HepG2 (cell line): ENCODE data around the gene KRCC1. TPM values are rescaled to one million over a fixed set of nuclear protein-coding genes. Genes with fewer than 3 reads are reported as not detected.

Experiments
- BHLHE40 ChIP-seq: IDR thresholded peaks from 2 replicates; pipeline ENCODE4 v1.6.1; 2011; ENCODE audit warnings: low read length, improper control_type of control experiment
- BORCS8-MEF2B ChIP-seq: sonication (generic); formaldehyde crosslinking; IDR thresholded peaks from 2 replicates; pipeline ENCODE4 v1.8.0; 2022; ENCODE audit warnings: mild to moderate bottlenecking, missing genetic modification reagents
- BRCA1 ChIP-seq: sonication (generic); formaldehyde crosslinking; IDR thresholded peaks from 2 replicates; pipeline ENCODE4 v1.4.0; 2020; ENCODE audit warnings: missing genetic modification reagents
- E2F1 ChIP-seq: sonication (generic); formaldehyde crosslinking; IDR thresholded peaks from 2 replicates; pipeline ENCODE4 v1.5.0; 2020; ENCODE audit warnings: missing genetic modification reagents
- E2F2 ChIP-seq: sonication (generic); formaldehyde crosslinking; IDR thresholded peaks from 2 replicates; pipeline ENCODE4 v1.4.0; 2020; ENCODE audit warnings: missing genetic modification reagents, borderline replicate concordance
- ELF1 ChIP-seq: sonication (generic); formaldehyde crosslinking; IDR thresholded peaks from 2 replicates; pipeline ENCODE4 v1.4.0; 2020; ENCODE audit warnings: missing genetic modification reagents
- HES4 ChIP-seq: sonication (generic); formaldehyde crosslinking; IDR thresholded peaks from 2 replicates; pipeline ENCODE4 v1.9.0; 2021; ENCODE audit warnings: mild to moderate bottlenecking, missing genetic modification reagents, borderline replicate concordance
- IRX3 ChIP-seq: sonication (generic); formaldehyde crosslinking; IDR thresholded peaks from 2 replicates; pipeline ENCODE4 v1.8.1; 2023; ENCODE audit warnings: mild to moderate bottlenecking, low read depth, missing genetic modification reagents, borderline replicate concordance
- MBD4 ChIP-seq: IDR thresholded peaks from 2 replicates; pipeline ENCODE4 v1.6.1; 2012; ENCODE audit warnings: low read length, inconsistent platforms, borderline replicate concordance
- NCOA5 ChIP-seq: sonication (generic); formaldehyde crosslinking; IDR thresholded peaks from 2 replicates; pipeline ENCODE4 v1.4.0; 2020; ENCODE audit warnings: missing genetic modification reagents
- NFKBIZ ChIP-seq: IDR thresholded peaks from 2 replicates; pipeline ENCODE4 v1.6.1; 2018; ENCODE audit warnings: missing genetic modification reagents, missing compliant biosample characterization
- NR2C2 ChIP-seq: sonication (generic); formaldehyde crosslinking; IDR thresholded peaks from 2 replicates; pipeline ENCODE4 v1.4.0; 2020; ENCODE audit warnings: missing genetic modification reagents, mild to moderate bottlenecking, moderate library complexity, borderline replicate concordance
- SMAD9 ChIP-seq: sonication (generic); formaldehyde crosslinking; IDR thresholded peaks from 2 replicates; pipeline ENCODE4 v1.5.1; 2020; ENCODE audit warnings: mild to moderate bottlenecking, missing genetic modification reagents
- SOX5 ChIP-seq: IDR thresholded peaks from 2 replicates; pipeline ENCODE4 v1.6.1; 2016; ENCODE audit warnings: borderline replicate concordance
- SP5 ChIP-seq: IDR thresholded peaks from 2 replicates; pipeline ENCODE4 v1.6.1; 2016; ENCODE audit warnings: low read depth, borderline replicate concordance
- TFAP4 ChIP-seq: sonication (generic); IDR thresholded peaks from 2 replicates; pipeline ENCODE4 v1.6.1; 2016; ENCODE audit warnings: low read depth, borderline replicate concordance
- TFDP2 ChIP-seq: sonication (generic); formaldehyde crosslinking; IDR thresholded peaks from 2 replicates; pipeline ENCODE4 v1.4.0; 2020; ENCODE audit warnings: missing genetic modification reagents
- TIGD3 ChIP-seq: sonication (generic); formaldehyde crosslinking; IDR thresholded peaks from 2 replicates; pipeline ENCODE4 v1.5.1; 2020; ENCODE audit warnings: mild to moderate bottlenecking, missing genetic modification reagents, borderline replicate concordance
- ZBTB1 ChIP-seq: sonication (generic); formaldehyde crosslinking; IDR thresholded peaks from 2 replicates; pipeline ENCODE4 v1.4.0; 2020; ENCODE audit warnings: missing genetic modification reagents, borderline replicate concordance
- ZBTB7A ChIP-seq: sonication (generic); formaldehyde crosslinking; IDR thresholded peaks from 2 replicates; pipeline ENCODE4 v1.8.0; 2022; ENCODE audit warnings: mild to moderate bottlenecking, missing genetic modification reagents
- ZMAT3 ChIP-seq: sonication (generic); formaldehyde crosslinking; conservative IDR thresholded peaks from 2 replicates; pipeline ENCODE4 v1.7.0; 2021; ENCODE audit warnings: missing genetic modification reagents
- ZNF230 ChIP-seq: sonication (generic); formaldehyde crosslinking; IDR thresholded peaks from 2 replicates; pipeline ENCODE4 v1.4.0; 2020; ENCODE audit warnings: mild to moderate bottlenecking, missing genetic modification reagents
- ZNF773 ChIP-seq: sonication (generic); formaldehyde crosslinking; IDR thresholded peaks from 2 replicates; pipeline ENCODE4 v1.4.0; 2020; ENCODE audit warnings: missing genetic modification reagents, borderline replicate concordance
- ZNF839 ChIP-seq: sonication (generic); formaldehyde crosslinking; IDR thresholded peaks from 2 replicates; pipeline ENCODE4 v1.4.0; 2020; ENCODE audit warnings: missing genetic modification reagents, mild to moderate bottlenecking, borderline replicate concordance
- polyA plus RNA-seq, 8 experiments: library from polyadenylated mRNA; depleted of rRNA in 3 of 8; stranded (reverse) in 7 of 8; unstranded in 1 of 8; fragments of >200 nt; fragmentation: Illumina TruSeq in 4 of 8; extraction: Trizol in 4 of 8; gene quantifications; 2 replicates each; pipeline versions ENCODE4 v1.2.1 to v1.2.3, GENCODE V29; 2011 to 2016; ENCODE audit warnings: low read depth in 4 of 8, missing spikeins in 1 of 8, mixed read lengths in 1 of 8; ENCODE audit not compliant: insufficient read depth in 1 of 8
- total RNA-seq, 5 experiments: library from RNA; depleted of rRNA; stranded (reverse); fragments of >200 nt; fragmentation: Illumina TruSeq; extraction: Trizol; gene quantifications; 2 replicates each; pipeline ENCODE4 v1.2.3, GENCODE V29; 2016; ENCODE audit warnings: low read depth in 1 of 5

The KRCC1 gene
- total and polyA plus RNA-seq, 2 of the 13 experiments (the other 11 are each of a cell fraction or from before 2014, with no cell fraction given) = 6.5 to 7.7 TPM

GRCh38 chr2:88055371-88056128, at the start of gene KRCC1 (continued):
- TF ChIP-seq E2F2 (CRISPR knock-in tag) (no peak), BRCA1 (CRISPR knock-in tag) (no peak), BORCS8-MEF2B (CRISPR knock-in tag) (peak; percentile 64; the same call in 1 of the 2 replicates), E2F1 (CRISPR knock-in tag) (peak; percentile 39; the same call in 1 of the 2 replicates), IRX3 (CRISPR knock-in tag) (no peak), MBD4 (no peak), SMAD9 (CRISPR knock-in tag) (peak; percentile 79; the same call in 1 of the 2 replicates), TFDP2 (CRISPR knock-in tag) (peak; percentile 64; the same call in 1 of the 2 replicates), ZNF773 (CRISPR knock-in tag) (peak; percentile 72; the same call in 1 of the 2 replicates), NCOA5 (CRISPR knock-in tag) (no peak), ZNF230 (CRISPR knock-in tag) (peak; percentile 96), ZMAT3 (CRISPR knock-in tag) (peak; percentile 74; the same call in 1 of the 2 replicates), SOX5 (CRISPR knock-in tag) (0 out of 2 replicates have a peak, but pooled peaks have one; percentile 42), ZBTB7A (CRISPR knock-in tag) (no peak; the same call in 1 of the 2 replicates), SP5 (CRISPR knock-in tag) (peak; percentile 83), TIGD3 (peak; percentile 91; the same call in 1 of the 2 replicates), ELF1 (CRISPR knock-in tag) (peak; percentile 84), BHLHE40 (no peak), ZBTB1 (CRISPR knock-in tag) (no peak; the same call in 1 of the 2 replicates), TFAP4 (peak; percentile 40; the same call in 1 of the 2 replicates), ZNF839 (CRISPR knock-in tag) (no peak), NFKBIZ (CRISPR knock-in tag) (no peak), NR2C2 (CRISPR knock-in tag) (peak; percentile 35; the same call in 1 of the 2 replicates), HES4 (CRISPR knock-in tag) (peak; percentile 78)
